Loucy (cell line): ENCODE results near the gene TOR4A.

Source experiments
- H2AFZ ChIP-seq: fragments of 200-600 bp; sonication (generic); 2 replicates; pipeline ENCODE4 v1.6.0; 2016; ENCODE audit warnings: antibody characterized with exemption, mild to moderate bottlenecking, low read length, moderate library complexity
- H3F3A ChIP-seq: fragments of 200-600 bp; 2 replicates; pipeline ENCODE4 v1.6.0; 2016; ENCODE audit warnings: antibody characterized with exemption, low read depth, mild to moderate bottlenecking
- H3K27me3 ChIP-seq: fragments of 200-600 bp; sonication (generic); 2 replicates; pipeline ENCODE4 v1.6.1; 2014; ENCODE audit warnings: low read length, mild to moderate bottlenecking; ENCODE audit not compliant: insufficient read depth, poor library complexity, severe bottlenecking
- H3K36me3 ChIP-seq: fragments of 200-600 bp; sonication (generic); 2 replicates; pipeline ENCODE4 v1.6.1; 2016; ENCODE audit warnings: low read length; ENCODE audit not compliant: insufficient read depth
- H3K4me1 ChIP-seq: fragments of 200-600 bp; sonication (generic); 2 replicates; pipeline ENCODE4 v1.5.1; 2014; ENCODE audit warnings: low read length, mild to moderate bottlenecking; ENCODE audit not compliant: insufficient read depth, poor library complexity, severe bottlenecking
- H3K4me2 ChIP-seq: fragments of 200-600 bp; sonication (generic); 2 replicates; pipeline ENCODE4 v1.6.0; 2014; ENCODE audit warnings: antibody characterized with exemption, low read length, low read depth, mild to moderate bottlenecking; ENCODE audit not compliant: poor library complexity, severe bottlenecking
- H3K4me3 ChIP-seq: fragments of 200-600 bp; sonication (generic); 2 replicates; pipeline ENCODE4 v1.5.1; 2014; ENCODE audit warnings: low read length, mild to moderate bottlenecking, mixed read lengths; ENCODE audit not compliant: poor library complexity, severe bottlenecking
- H3K79me2 ChIP-seq: fragments of 200-600 bp; sonication (generic); 2 replicates; pipeline ENCODE4 v1.6.1; 2014; ENCODE audit warnings: low read length; ENCODE audit not compliant: insufficient read depth
- H3K9ac ChIP-seq: fragments of 200-600 bp; sonication (generic); 2 replicates; pipeline ENCODE4 v1.6.0; 2014; ENCODE audit warnings: mild to moderate bottlenecking, low read depth, low read length, moderate library complexity; ENCODE audit not compliant: poor library complexity, severe bottlenecking
- H3K9me2 ChIP-seq: fragments of 200-600 bp; sonication (generic); replicated peaks from 2 replicates; pipeline ENCODE4 v1.6.1; 2016; ENCODE audit warnings: low read depth, low read length, mixed read lengths
- H3K9me3 ChIP-seq: fragments of 200-600 bp; sonication (generic); 2 replicates; pipeline ENCODE4 v1.6.1; 2014; ENCODE audit warnings: mild to moderate bottlenecking, antibody characterized with exemption, low read length, low read depth; ENCODE audit not compliant: insufficient read depth
- H4K20me1 ChIP-seq: fragments of 200-600 bp; sonication (generic); 2 replicates; pipeline ENCODE4 v1.6.0; 2014; ENCODE audit warnings: antibody characterized with exemption, low read length, mild to moderate bottlenecking; ENCODE audit not compliant: insufficient read depth, poor library complexity, severe bottlenecking
- CTCF ChIP-seq: fragments of 200-600 bp; sonication (generic); conservative IDR thresholded peaks from 2 replicates; pipeline ENCODE4 v1.5.1; 2014; ENCODE audit warnings: mild to moderate bottlenecking, antibody characterized with exemption, low read length
- EZH2phosphoT487 ChIP-seq: fragments of 200-600 bp; IDR thresholded peaks from 2 replicates; pipeline ENCODE4 v1.6.1; 2018; ENCODE audit warnings: antibody characterized with exemption, mild to moderate bottlenecking, moderate library complexity, borderline replicate concordance

The TOR4A gene

GRCh38 chr9:137270929-137271695 is 6.4 kb upstream of the TOR4A start:
- no peaks in the 10 kb centered on the region for H3K9me2 ChIP-seq
- no peak for TF ChIP-seq EZH2phosphoT487
- TF ChIP-seq CTCF: no peak
- H3K27me3 ChIP-seq: no peaks in the 10 kb centered on the region
- no peaks in the 10 kb centered on the region for H3K79me2 ChIP-seq
- no peaks in the 10 kb centered on the region; the same call in 1 of the 2 replicates for H3K36me3 ChIP-seq
- peaks cover 9% of the 10 kb centered on the region for H3K4me1 ChIP-seq
- no peak overlapping the region for H2AFZ ChIP-seq
- no peaks in the 10 kb centered on the region for H3K9me3 ChIP-seq
- H3F3A ChIP-seq: no peaks in the 10 kb centered on the region
- no peak overlapping the region for H3K4me3 ChIP-seq
- no peak overlapping the region for H3K4me2 ChIP-seq
- H4K20me1 ChIP-seq: peaks cover 3% of the 10 kb centered on the region
- H3K9ac ChIP-seq: no peak overlapping the region

- TF ChIP-seq CTCF (no peak), EZH2phosphoT487 (no peak)
- Histone ChIP-seq H3K4me3 (no peak overlapping the region), H3K9me2 (no peaks in the 10 kb centered on the region), H3K9me3 (no peaks in the 10 kb centered on the region), H3K4me2 (no peak overlapping the region), H3K36me3 (no peaks in the 10 kb centered on the region; the same call in 1 of the 2 replicates), H3K27me3 (no peaks in the 10 kb centered on the region), H4K20me1 (peaks cover 3% of the 10 kb centered on the region), H3K9ac (no peak overlapping the region), H3K79me2 (no peaks in the 10 kb centered on the region), H2AFZ (no peak overlapping the region), H3K4me1 (peaks cover 9% of the 10 kb centered on the region), H3F3A (no peaks in the 10 kb centered on the region)
Observed at GRCh38 chr9:137271696-137272076, 5.8 kb upstream of the TOR4A start.

GRCh38 chr9:137272241-137273094 is 5.1 kb upstream of the TOR4A start:
- Histone ChIP-seq H3K9me3 (no peaks in the 10 kb centered on the region), H2AFZ (no peak overlapping the region), H3F3A (no peaks in the 10 kb centered on the region), H3K9me2 (no peaks in the 10 kb centered on the region), H3K4me2 (no peak overlapping the region), H3K9ac (no peak overlapping the region), H3K4me3 (no peak overlapping the region), H3K27me3 (no peaks in the 10 kb centered on the region), H4K20me1 (peaks cover 3% of the 10 kb centered on the region), H3K36me3 (no peaks in the 10 kb centered on the region; the same call in 1 of the 2 replicates), H3K79me2 (no peaks in the 10 kb centered on the region), H3K4me1 (peaks cover 9% of the 10 kb centered on the region)
- TF ChIP-seq CTCF (no peak; the same call in 1 of the 2 replicates), EZH2phosphoT487 (no peak)
